Astrocyte of the cerebellum (primary cell): ENCODE measurements around the gene TMEM232.

Experiments used
- DNase-seq: peaks from one replicate; pipeline ENCODE4 v3.0.0-alpha.2; 2011; ENCODE audit warnings: low read depth
- H3K4me3 ChIP-seq: 2 replicates; pipeline ENCODE4 v1.5.1; 2011; ENCODE audit warnings: mild to moderate bottlenecking, low read depth, low read length, moderate library complexity
- in situ Hi-C: cut with HindIII; loops from 2 replicates; pipeline ENCODE4 v1.10.0; 2017; ENCODE audit warnings: low sequenced_read_pairs
- TF ChIP-seq, protein P1 (sequence below): IDR thresholded peaks from 2 replicates; pipeline ENCODE4 v1.5.1; 2012; ENCODE audit warnings: low read length, low read depth, moderate library complexity, mild to moderate bottlenecking; ENCODE audit errors: missing control alignments

TMEM232 gene

DNA sequence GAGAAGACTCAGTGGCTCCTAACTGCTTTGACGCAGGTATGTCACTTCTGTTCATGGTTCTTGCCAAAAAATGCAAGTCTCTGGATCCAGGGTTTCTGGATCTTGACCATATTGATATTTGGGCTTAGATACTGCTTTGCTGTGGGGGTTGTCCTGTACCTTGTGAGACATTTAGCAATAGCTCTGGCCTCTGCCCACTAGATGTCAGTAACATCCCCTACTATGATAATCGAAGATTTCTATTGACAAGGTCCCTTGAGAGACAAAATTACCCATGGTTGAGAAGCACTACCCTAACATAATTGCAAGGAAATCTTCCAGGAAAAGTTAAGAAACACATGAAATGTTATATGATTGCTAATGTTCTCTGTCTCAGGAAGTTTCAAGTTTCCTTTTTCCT lies 285.4 kb downstream of the TMEM232 start:
- TF ChIP-seq, protein P1, sequence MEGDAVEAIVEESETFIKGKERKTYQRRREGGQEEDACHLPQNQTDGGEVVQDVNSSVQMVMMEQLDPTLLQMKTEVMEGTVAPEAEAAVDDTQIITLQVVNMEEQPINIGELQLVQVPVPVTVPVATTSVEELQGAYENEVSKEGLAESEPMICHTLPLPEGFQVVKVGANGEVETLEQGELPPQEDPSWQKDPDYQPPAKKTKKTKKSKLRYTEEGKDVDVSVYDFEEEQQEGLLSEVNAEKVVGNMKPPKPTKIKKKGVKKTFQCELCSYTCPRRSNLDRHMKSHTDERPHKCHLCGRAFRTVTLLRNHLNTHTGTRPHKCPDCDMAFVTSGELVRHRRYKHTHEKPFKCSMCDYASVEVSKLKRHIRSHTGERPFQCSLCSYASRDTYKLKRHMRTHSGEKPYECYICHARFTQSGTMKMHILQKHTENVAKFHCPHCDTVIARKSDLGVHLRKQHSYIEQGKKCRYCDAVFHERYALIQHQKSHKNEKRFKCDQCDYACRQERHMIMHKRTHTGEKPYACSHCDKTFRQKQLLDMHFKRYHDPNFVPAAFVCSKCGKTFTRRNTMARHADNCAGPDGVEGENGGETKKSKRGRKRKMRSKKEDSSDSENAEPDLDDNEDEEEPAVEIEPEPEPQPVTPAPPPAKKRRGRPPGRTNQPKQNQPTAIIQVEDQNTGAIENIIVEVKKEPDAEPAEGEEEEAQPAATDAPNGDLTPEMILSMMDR, result peak; percentile 69
- DNase-seq, result peak; percentile 53
- in situ Hi-C loops, result no loop called here

DNA sequence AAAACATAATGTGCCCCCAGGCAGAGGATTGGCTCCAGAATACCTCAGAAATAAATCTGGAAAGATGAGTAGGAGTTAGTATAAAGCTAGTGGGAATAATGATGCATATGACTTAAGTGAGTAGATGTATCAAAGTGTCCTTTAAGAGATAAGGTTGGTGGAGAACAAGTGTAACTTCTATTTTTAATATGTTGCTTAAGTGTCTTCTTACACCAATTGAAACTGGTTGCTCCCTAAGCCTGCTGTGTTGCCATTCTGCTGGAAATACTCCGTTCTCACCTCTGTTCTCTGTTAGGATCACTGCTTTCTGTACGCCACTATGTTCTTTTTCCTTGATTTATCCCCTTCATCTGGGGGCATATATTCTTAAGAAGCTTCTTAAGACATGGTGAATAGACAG lies 286.4 kb downstream of the TMEM232 start:
- TF ChIP-seq, protein P1, result no peak
- H3K4me3 ChIP-seq, result no peak overlapping the region
- DNase-seq, result no peak
- in situ Hi-C loops, result no loop called here

More for the DNA sequence above, 285.4 kb downstream of the TMEM232 start:
- H3K4me3 ChIP-seq, result no peak overlapping the region

DNA sequence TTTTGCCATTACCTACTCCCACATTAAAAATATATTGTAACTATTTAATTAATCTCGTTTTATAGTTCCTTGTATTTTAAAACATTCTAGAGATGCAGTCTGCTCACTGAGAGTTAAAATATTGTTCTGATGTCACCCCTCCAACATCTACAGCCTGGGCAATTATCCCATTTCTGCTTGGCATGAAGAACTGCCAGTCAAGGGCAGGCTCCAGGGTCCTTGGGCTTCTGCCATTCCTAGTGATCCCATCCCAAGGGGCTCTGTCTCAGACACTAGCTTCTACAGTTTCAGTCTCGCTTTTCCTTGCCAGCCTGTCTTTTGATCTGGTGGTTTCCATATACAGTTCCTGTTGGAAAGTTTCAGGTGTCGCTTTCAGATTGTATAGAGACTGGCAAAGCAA lies 287.2 kb downstream of the TMEM232 start:
- H3K4me3 ChIP-seq, result no peak overlapping the region
- in situ Hi-C loops, result no loop called here
- TF ChIP-seq, protein P1, result no peak
- DNase-seq, result no peak

DNA sequence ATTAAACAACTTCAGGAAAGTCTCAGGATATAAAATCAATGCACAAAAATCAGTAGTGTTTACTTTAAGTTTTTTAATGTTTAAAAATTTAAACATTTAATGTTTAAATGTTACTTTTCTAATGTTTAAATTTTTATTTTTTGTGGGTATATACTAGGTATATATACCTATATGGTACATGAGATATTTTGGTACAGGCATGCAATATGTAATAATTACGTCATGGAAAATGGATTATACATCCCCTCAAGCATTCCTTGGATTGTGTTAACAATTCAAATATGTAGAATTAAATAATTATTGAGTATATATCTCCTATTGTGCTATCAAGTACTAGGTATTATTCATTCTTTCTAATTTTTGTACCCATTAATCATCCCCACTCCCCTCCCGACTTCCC lies 291.3 kb downstream of the TMEM232 start:
- H3K4me3 ChIP-seq, result no peak overlapping the region
- no peak for DNase-seq
- in situ Hi-C loops, result no loop called here
- TF ChIP-seq, protein P1, result no peak

DNA sequence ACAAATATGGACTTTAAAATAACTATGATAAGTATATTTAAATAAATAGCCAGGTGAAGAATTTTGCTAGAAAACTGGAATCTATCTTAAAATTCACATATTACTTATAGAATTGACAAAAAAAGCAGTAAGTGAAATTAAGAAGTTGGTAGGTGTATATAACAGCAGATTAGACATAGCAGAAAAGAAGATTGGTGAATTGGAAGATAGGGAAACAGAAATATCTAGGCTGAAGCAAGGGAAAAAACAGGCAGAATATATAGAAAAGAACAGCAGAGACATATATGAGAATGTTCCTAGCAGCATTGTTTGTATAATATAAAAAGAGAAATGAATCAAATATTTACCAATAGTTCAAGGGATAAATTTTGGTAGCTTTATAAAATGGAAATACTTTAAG lies 294.9 kb downstream of the TMEM232 start:
- TF ChIP-seq, protein P1, result no peak
- no peak overlapping the region for H3K4me3 ChIP-seq
- no peak for DNase-seq
- in situ Hi-C loops, result no loop called here

DNA sequence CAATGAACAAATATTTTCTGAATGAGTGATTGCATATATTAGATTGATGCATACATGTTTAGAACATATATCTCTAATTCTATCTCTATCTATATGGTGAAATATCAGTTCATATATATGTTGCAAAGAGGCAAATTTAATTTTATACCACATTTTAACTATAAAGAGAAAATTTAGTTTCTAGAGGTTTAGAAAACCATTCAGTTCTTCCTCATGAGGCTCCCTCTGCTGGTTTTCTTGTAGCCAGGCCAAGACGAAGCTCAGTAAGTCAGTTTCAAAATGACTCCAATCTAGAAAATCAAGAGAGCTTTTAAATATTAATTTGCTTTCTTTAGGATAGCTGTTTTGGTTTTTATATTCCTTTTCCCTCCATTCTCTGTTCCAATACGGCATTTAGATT lies 312.1 kb downstream of the TMEM232 start:
- in situ Hi-C loops, result no loop called here
- peak; percentile 8 for DNase-seq
- TF ChIP-seq, protein P1, result peak; percentile 70
- no peak overlapping the region for H3K4me3 ChIP-seq

DNA sequence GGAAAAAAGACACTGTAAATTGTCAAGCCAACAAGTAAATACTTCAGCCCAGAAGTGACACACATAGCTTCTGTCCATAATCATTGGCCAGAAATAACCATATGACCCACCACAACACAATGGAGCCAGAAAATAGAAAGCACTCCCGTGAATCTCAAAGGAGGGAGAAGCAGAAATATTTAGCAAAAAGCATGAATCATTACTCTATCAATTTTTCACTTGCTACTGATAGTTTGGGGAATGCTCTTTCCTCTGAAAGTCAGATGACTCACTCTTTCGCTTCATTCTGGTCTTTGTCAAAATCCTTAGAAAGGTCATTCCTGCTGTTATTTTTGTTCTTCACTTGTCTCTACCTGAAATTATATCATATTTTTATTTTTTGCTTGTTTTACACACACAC lies 312.6 kb downstream of the TMEM232 start:
- peak; percentile 6 for DNase-seq
- TF ChIP-seq, protein P1, result no peak
- in situ Hi-C loops, result no loop called here

More for the DNA sequence above, 312.6 kb downstream of the TMEM232 start:
- no peak overlapping the region for H3K4me3 ChIP-seq
